Measurements from ENCODE around the gene CABP5.
"Not testable (repeated sequence)": the region's sequence is repeated elsewhere in the genome, so short reads cannot be mapped to it uniquely, and the experiment has no call there.

The CABP5 gene

DNA sequence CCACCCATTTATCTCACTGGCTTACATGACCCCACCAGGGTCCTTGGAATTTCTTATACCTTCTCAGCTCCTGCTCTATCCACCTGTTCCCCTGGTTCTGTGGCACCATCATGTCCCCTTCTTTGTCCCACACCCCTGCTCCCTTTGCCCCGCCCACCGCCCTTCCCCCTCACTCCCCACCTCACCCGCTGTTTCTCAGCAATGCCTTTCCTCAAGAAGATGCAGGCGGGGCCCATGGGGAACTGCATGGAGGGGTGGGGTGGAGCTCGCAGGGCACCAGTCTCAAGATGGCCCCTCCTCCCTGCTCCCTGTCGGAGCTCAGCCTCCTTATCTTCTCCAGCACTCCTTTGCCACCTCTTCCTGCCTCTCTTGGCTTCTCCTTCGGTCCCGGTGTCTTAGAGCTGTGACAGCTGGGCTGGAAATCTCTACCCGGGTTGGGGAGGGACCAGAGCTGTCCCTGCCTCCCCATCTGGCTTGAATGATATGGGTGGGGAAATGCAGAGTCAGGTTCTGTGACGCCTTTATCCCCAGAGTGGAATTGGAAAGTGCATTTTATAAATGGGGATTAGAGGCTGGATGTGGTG, at the start of gene CABP5:
Gene CABP5 (minus strand): TSS at position 405 of the 584 bp plus-strand sequence. CDS start 157 bp downstream, at position 248.
- TF ChIP-seq, protein P1, sequence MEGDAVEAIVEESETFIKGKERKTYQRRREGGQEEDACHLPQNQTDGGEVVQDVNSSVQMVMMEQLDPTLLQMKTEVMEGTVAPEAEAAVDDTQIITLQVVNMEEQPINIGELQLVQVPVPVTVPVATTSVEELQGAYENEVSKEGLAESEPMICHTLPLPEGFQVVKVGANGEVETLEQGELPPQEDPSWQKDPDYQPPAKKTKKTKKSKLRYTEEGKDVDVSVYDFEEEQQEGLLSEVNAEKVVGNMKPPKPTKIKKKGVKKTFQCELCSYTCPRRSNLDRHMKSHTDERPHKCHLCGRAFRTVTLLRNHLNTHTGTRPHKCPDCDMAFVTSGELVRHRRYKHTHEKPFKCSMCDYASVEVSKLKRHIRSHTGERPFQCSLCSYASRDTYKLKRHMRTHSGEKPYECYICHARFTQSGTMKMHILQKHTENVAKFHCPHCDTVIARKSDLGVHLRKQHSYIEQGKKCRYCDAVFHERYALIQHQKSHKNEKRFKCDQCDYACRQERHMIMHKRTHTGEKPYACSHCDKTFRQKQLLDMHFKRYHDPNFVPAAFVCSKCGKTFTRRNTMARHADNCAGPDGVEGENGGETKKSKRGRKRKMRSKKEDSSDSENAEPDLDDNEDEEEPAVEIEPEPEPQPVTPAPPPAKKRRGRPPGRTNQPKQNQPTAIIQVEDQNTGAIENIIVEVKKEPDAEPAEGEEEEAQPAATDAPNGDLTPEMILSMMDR (IDR thresholded peaks at IDR 0.05; ENCODE audit: extremely low read depth, missing control alignments) = no peak

DNA sequence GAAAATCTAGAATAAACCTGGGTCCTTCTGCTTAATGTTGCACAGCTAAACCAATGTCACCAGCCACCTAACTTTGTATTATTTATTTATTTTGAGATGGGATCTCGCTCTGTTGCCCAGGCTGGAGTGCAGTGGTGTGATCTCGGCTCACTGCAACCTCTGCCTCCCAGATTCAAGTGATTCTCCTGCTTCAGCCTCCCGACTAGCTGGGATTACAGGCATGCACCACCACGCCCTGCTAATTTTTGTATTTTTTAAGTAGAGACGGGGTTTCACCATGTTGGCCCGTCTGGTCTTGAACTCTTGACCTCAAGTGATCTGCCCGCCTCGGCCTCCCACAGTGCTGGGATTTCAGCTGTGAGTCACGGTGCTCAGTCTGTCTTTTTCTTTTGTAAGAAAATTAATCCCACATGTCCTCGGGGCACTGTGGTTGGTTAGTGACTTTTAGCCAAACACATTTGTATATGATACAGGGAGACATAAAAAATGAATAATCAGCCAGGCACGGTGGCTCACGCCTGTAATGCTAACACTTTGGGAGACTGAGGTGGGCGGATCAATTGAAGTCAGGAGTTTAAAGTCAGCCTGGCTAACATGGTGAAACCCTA, 47.3 kb upstream of the CABP5 start:
- not testable (repeated sequence) for DNase-seq (ENCODE audit: low spot score)

More for the DNA sequence above, at the start of gene CABP5:
- no peak for DNase-seq (ENCODE audit: low spot score)

DNA sequence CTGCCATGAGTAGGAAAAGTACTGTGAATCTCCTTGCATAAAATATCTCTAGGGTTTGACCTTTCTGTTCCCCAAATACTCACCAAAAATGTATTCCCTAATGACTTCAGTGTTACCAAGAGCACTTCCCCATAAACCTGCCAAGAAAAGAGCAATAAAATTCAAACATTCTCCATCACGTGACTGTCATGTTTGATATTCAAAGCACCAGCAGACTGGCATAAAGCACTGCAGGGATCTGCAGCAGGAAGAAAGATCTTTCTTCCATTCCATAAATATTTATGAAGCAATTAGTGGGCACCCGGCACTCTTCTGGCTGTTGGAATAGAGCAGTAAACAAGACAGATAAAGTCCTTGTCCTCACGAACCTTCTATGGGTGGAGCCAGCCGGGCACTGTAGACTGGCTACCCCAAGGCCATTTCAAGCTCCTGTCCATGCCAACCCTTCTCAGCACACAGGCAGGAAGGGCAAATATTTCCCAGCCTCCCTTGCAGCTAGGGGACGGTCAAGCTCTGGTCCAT, 46.5 kb upstream of the CABP5 start:
- no peak for DNase-seq (ENCODE audit: low spot score)
- TF ChIP-seq, protein P1 (IDR thresholded peaks at IDR 0.05; ENCODE audit: extremely low read depth, missing control alignments) = no peak

DNA sequence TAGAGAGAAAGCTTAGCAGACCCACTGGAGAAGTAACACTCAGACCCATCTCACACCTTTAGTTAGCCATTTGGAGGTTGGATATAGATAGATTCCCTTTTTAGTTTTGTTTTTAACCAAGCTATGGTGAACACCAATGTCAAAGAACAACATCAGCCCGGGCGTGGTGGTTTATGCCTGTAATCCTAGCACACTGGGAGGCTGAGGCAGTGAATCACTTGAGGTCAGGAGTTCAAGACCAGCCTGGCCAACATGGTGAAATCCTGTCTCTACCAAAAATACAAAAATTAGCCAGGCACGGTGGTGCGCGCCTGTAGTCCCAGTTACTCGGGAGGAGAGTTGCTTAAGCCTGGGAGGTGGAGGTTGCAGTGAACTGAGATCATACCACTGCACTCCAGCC, 45.1 kb upstream of the CABP5 start:
- not testable (repeated sequence) for DNase-seq (ENCODE audit: low spot score)

DNA sequence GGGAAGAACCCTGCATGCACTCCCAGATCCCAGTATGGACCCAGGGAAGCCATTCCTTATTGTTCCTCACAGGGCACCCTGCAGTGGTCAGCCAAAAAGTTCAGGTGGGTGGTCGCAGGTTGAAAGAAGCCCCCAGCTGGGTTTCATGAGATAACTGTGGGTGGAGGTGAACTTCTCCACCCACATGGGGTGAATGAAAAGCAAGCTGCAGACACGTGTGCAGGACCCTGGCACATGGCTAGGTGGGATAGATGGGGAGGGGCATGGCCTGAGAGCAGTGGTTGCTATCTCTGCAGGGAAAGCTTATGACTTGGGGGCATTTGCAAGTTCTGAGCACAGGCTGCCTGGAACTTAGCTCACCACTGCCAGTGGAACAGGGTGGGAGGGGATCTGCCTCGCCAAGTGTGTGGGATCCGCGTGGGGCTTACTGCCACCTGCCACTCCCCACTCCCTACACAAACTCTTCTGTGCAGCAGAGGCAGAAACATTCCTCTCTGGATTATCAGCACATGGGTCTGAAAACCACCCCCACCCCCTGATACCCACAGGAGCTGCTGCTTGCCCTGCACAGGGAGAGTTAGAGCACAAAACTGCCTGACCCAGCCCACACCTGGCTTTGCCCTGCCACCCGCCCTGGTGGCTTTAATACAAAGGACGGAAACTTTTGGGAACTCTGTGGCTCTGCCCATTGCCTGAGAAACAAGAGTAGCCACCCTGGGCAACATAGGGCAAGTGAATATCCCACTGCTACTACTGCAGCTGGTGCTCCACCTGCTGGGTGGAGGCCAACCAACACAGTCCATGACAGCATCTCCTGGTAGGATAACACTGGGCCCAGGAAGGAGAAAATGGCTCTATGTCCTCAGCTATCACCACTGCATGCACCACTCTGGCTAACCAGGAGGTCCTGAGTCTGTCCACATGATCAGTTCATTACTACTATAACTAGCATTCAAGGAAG, 42.3 kb upstream of the CABP5 start:
- no peak for DNase-seq (ENCODE audit: low spot score)
- TF ChIP-seq, protein P1 (IDR thresholded peaks at IDR 0.05; ENCODE audit: extremely low read depth, missing control alignments) = no peak

DNA sequence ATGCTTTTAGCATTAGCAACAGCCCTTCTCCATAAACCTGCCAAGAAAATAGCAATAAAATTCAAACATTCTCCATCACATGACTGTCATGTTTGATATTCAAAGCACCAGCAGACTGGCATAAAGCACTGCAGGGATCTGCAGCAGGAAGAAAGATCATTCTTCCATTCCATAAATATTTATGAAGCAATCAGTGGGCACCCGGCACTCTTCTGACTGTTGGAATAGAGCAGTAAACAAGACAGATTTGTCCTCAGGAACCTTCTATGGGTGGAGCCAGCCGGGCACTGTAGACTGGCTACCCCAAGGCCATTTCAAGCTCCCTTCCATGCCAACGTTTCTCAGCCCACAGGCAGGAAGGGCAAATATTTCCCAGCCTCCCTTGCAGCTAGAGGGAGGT, 41.2 kb upstream of the CABP5 start:
- TF ChIP-seq, protein P1 (IDR thresholded peaks at IDR 0.05; ENCODE audit: extremely low read depth, missing control alignments) = no peak
- DNase-seq (ENCODE audit: low spot score) = no peak

DNA sequence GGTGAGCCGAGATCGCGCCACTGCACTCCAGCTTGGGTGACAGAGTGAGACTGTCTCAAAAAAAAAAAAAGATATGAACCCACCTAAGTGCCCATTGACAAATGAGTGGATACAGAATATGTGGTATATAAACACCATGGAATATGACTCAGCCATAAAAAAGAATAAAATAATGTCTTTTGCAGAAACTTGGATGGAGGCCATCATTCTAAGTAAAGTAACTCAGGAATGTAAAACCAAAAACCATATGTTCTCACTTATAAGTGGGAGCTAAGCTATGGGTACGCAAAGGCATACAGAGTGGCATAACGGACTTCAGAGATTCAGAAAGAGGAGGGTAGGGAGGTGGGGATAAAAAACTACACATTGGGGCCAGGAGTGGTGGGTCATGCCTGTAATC, 37.2 kb upstream of the CABP5 start:
- DNase-seq (ENCODE audit: low spot score) = no peak
- TF ChIP-seq, protein P1 (IDR thresholded peaks at IDR 0.05; ENCODE audit: extremely low read depth, missing control alignments) = no peak

DNA sequence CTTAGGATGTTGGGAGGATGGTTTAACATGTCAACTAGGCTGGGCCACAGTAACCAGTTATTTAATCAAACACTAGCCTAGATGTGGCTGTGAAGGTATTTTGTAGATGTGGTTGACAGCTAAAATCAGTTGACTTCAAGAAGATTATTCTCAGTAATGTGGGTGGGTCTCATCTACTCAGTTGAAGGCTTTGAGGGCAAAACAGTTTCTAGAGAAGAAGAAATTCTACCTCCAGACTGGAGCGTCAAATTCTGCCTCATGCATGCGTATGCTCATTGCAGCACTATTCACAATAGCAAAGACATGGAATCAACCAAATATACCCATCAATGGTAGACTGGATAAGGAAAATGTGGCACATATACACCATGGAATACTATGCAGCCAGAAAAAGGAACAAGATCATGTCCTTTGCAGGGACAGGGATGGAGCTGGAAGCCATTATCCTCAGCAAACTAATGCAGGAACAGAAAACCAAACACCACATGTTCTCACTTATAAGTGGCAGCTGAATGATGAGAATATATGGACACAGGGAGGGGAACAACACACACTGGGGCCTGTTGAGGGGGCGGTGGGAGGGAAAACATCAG, 26.4 kb upstream of the CABP5 start:
- not testable (repeated sequence) for DNase-seq (ENCODE audit: low spot score)

Data from GM20000 (cell line).